ENCODE data around the gene PTGIR. TPM values are rescaled to one million over a fixed set of nuclear protein-coding genes. Genes with fewer than 3 reads are reported as not detected.

PTGIR gene
- total RNA-seq, 2 experiments from 2014 or later: 16.3 to 17.2 TPM

DNA sequence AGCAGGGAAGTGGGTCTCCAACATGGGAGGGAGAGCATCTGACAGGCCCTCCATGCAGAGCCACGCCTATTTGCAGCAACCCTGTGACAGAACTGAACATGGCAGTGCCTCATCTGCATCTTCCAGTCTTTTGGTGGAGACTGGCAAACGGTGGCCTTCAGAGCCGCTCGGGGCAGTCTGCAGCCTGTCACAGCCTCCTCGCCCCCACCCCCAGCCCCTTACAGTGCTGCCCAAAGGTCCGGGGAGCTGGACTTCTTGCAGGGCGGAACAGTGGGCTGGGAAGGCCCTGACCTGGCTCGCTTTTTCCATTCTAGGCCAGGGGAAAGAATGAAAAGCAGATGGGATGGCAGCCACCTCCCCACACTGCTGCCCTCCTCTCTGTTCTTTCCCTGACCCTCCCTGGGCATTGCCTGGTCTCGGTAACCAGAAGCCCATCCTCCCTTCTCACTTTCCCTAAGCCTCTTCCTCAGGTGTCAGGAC, 21.1 kb downstream of the PTGIR start:
- intact Hi-C loops (cut with micrococcal nuclease): no loop called here
- H3K4me1 Mint-ChIP-seq (ENCODE audit: low read depth): peaks cover 44% of the 10 kb centered on the region
- CTCF ChIA-PET: interaction anchor here (0.6 to 3.2 kb wide), 3 partner anchors 10 to 19 kb away, joined by 3 to 15 read pairs (median 5); no protein-coding TSS in a partner anchor
- H3K4me3 Mint-ChIP-seq: peak overlapping the region; percentile 96
- no peaks in the 10 kb centered on the region for H3K27me3 Mint-ChIP-seq (ENCODE audit: low read depth)
- H3K9me3 Mint-ChIP-seq: peaks cover 2% of the 10 kb centered on the region
- peak overlapping the region; percentile 100 for H3K27ac Mint-ChIP-seq
- no peak for DNase-seq
- H3K36me3 Mint-ChIP-seq (ENCODE audit: low read depth): peaks cover 35% of the 10 kb centered on the region

DNA sequence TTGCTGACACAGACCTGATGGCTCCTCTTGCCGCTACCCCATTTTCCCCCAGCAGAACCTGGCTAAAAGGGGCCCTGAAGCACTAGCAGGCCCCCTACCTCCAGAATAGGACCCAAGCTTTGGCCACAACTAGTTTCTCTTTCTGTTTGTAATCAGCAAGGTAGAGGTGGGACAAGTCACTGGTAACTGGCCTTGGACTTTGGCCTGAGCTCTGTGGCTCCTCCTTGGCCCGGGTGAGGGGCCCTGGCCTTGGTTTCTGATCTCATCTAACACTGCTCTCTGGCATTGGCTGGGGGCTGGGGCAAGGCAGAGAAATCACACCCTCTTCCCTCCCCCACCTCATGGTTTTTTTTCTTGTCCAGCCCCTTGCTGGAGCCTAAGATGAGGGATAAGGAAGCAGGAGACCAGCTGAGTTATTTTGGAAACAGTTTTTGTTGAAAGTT, 21.7 kb downstream of the PTGIR start:
- H3K9me3 Mint-ChIP-seq: peaks cover 7% of the 10 kb centered on the region

DNA sequence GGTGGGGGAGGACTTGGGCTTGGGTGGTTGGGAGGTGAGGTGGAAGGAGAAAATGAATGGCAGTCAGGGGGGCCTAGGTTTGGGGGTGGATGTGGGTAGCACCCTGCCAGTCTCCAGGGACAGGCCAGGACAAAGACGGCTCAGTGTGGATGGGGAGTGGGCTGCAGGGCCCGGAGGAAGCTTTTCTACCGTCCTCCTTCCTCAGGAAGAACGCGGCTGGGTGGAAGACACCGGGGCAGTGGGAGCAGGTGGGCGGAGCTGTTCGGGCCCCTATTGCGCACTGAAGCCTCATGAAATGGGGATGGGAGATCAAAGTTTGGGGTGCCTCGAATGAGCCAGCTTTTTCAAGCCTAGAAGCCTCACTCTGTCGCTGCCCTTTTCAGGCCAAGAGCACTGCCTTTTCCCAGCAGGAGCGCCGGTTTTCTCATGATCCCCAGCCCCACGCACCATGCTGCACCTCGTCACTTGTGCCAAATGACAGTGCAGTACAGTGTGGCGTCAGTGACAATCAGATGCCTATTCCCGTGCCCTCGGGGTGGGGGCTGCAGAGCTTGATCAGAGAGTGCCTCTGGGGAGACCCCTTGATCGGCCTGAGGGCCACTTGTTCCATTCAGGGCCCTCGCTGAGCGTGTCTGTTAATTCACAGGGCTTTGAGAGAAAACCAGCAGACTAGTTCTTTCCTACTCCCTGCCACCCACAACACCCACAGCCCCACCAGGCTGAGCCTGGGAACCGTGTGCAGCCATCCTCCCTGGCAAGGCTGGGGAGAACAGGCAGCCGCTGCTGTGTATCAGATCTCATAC, 22.3 kb downstream of the PTGIR start:
- intact Hi-C loops (cut with micrococcal nuclease): no loop called here
- Mint-ChIP-seq H3K9me3 (peaks cover 9% of the 10 kb centered on the region), H3K4me1 (ENCODE audit: low read depth) (peaks cover 37% of the 10 kb centered on the region), H3K36me3 (ENCODE audit: low read depth) (peaks cover 25% of the 10 kb centered on the region), H3K27ac (peak overlapping the region; percentile 100), H3K27me3 (ENCODE audit: low read depth) (no peaks in the 10 kb centered on the region), H3K4me3 (peak overlapping the region; percentile 96)
- CTCF ChIA-PET: interaction anchor here (0.6 to 3.6 kb wide), 7 partner anchors 9 to 61 kb away, joined by 3 to 21 read pairs (median 7); partner anchors contain the start of gene DACT3
- peak; percentile 60 for DNase-seq

More for the DNA sequence above, 21.7 kb downstream of the PTGIR start:
- DNase-seq: no peak
- Mint-ChIP-seq H3K4me3 (peak overlapping the region; percentile 96), H3K27me3 (ENCODE audit: low read depth) (no peaks in the 10 kb centered on the region), H3K4me1 (ENCODE audit: low read depth) (peaks cover 43% of the 10 kb centered on the region), H3K36me3 (ENCODE audit: low read depth) (peaks cover 32% of the 10 kb centered on the region), H3K27ac (peak overlapping the region; percentile 100)
- intact Hi-C loops (cut with micrococcal nuclease): no loop called here
- CTCF ChIA-PET: interaction anchor here (0.6 to 3.6 kb wide), 6 partner anchors 9 to 59 kb away, joined by 3 to 21 read pairs (median 8); partner anchors contain the start of gene DACT3

DNA sequence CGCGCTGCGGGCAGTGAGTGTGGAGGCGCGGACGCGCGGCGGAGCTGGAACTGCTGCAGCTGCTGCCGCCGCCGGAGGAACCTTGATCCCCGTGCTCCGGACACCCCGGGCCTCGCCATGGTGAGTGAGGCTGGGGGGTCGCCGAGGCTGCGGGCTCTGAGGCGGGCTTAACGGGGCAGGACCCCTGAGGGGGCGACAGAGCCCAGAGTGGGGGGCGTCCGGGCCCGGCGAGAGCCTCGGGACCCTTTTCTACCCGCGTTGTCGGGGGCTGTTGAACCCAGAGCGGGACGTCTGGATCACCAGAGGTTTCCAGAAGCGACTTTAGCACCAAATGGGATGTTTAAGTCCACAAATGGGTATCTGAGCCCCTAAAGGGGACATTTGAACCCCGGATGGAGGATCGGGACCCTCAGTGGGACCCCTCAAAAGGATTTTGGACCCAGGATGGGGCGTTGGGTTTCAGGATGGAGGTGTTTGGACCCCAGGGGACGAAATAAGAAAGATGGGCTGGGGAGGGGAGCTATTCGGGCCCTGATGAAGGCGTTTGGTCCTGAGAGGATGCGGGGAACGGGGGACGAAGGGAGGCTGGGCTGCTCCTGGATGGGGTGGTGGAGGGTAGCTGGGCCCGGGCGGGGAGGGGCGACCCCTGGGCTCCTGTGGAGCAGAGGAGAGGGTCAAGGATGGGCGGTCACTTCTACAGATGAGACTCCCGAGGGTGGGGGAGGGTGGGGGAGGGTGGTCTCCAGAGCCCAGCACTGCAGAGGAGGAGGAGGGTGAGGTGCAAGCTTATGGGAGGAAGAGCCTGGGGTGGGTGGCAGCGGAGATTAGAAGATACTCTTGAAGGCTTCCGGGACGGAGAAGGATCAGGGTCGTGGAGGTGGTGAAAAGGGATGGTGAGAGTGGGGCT, 23.3 kb downstream of the PTGIR start, which contains the start of gene CALM3:
CALM3 (plus strand) TSS at position 13 of the 907 bp plus-strand sequence; CDS start at position 118, 105 bp downstream.
- H3K36me3 Mint-ChIP-seq (ENCODE audit: low read depth): peaks cover 19% of the 10 kb centered on the region
- H3K9me3 Mint-ChIP-seq: peaks cover 9% of the 10 kb centered on the region
- H3K27ac Mint-ChIP-seq: peak within 1 kb of the TSS; percentile 100
- peak within 1 kb of the TSS; percentile 96 for H3K4me3 Mint-ChIP-seq
- DNase-seq: no peak
- CTCF ChIA-PET: interaction anchor here (1.7 to 3.6 kb wide), 5 partner anchors 10 to 62 kb away, joined by 4 to 21 read pairs (median 9); partner anchors contain the start of gene DACT3
- H3K4me1 Mint-ChIP-seq (ENCODE audit: low read depth): peaks cover 37% of the 10 kb centered on the region
- intact Hi-C loops (cut with micrococcal nuclease): loop anchor here (1.0 to 2.0 kb wide), 4 partner anchors 33 to 259 kb away; partner anchors contain the start of genes ARHGAP35 and SLC1A5
- H3K27me3 Mint-ChIP-seq (ENCODE audit: low read depth): no peaks in the 10 kb centered on the region

DNA sequence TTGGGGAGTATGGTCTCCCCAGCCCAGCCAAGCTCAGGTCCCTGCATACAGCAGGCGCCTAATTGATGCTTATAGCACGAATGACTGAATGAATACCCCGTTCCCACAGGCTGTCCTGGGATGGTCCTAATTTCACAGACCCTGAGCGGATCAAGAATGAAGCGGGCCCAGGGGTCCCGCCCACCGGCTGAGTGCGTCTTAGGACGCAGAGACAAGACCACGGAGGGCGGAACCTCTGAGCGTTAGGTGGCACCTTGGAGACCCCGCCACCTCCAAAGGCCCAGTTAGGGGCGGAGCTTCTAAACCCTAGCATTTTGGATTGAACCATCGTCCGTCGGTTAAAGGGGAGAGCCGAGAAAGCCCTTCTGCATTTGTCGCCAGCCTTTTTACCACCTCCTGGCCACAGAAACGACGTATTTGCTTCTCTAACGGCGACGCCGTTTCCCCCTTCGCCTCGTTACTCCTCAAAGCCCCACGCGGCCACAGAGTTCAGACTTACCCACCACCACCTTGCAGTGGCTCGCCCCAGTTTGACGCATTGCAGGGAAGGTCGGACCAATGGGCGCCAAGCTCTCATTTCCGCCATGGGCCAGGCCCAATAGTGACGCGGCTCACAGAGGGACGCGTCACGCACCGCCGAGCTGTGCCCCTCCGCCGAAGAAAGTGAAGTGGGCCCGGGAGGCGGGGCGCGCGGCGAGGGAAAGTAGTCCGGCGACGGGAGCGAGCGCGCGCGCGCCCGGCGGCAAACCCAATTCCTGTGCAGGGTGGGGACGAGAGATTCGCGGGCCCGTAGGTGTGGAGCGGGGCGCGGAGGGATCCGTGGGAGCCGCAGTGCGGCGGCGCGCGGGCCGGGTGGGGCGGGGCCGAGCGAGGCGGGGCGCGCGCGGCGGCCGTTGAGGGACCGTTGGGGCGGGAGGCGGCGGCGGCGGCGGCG, 24.2 kb downstream of the PTGIR start:
- H3K36me3 Mint-ChIP-seq (ENCODE audit: low read depth): peaks cover 15% of the 10 kb centered on the region
- H3K4me1 Mint-ChIP-seq (ENCODE audit: low read depth): peaks cover 32% of the 10 kb centered on the region
- CTCF ChIA-PET: interaction anchor here (0.6 to 3.6 kb wide), 9 partner anchors 11 to 199 kb away, joined by 3 to 21 read pairs (median 3); partner anchors contain the start of gene DACT3
- peak overlapping the region; percentile 96 for H3K4me3 Mint-ChIP-seq
- H3K27me3 Mint-ChIP-seq (ENCODE audit: low read depth): no peaks in the 10 kb centered on the region
- H3K27ac Mint-ChIP-seq: peak overlapping the region; percentile 100
- H3K9me3 Mint-ChIP-seq: peaks cover 9% of the 10 kb centered on the region
- peak; percentile 97 for DNase-seq
- intact Hi-C loops (cut with micrococcal nuclease): loop anchor here (1.0 to 2.0 kb wide), 7 partner anchors 12 to 605 kb away; partner anchors contain the start of genes ARHGAP35, CCDC61, DACT3 and SLC1A5

DNA sequence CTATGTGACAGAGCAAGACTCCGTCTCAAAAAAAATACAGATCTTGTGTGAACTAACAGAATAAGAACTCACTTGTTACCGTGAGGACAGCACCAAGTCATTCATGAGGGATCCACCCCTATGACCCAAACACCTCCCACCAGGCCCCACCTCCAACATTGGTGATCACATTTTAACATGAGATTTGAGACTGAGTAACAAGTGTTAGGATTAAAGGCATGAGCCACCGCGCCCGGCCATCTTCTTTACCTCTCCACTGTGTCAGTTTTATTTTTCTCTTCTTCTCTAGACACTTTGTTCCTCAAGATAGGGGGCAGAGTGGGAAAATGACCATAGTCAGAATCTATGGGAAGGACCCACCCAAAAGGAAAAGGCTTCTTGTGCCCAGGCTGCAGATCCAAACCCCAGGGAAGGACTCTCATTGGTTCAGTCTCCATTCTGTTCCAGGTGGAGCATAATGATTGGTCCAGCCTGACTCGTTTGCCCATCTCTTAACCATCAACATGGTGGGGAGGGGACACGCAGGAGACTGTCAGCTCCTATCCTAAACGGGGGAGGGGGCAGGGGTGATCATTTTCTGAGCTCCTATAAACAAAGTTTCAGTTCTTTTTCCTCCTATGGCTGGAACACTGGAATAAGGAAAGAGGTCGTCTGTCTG, 25.0 kb downstream of the PTGIR start:
- Mint-ChIP-seq H3K27me3 (ENCODE audit: low read depth) (no peaks in the 10 kb centered on the region), H3K4me3 (peak overlapping the region; percentile 96), H3K9me3 (peaks cover 9% of the 10 kb centered on the region), H3K4me1 (ENCODE audit: low read depth) (peaks cover 29% of the 10 kb centered on the region), H3K36me3 (ENCODE audit: low read depth) (peaks cover 15% of the 10 kb centered on the region), H3K27ac (peak overlapping the region; percentile 100)
- intact Hi-C loops (cut with micrococcal nuclease): loop anchor here (1.0 to 2.0 kb wide), 6 partner anchors 12 to 605 kb away; partner anchors contain the start of genes ARHGAP35, CCDC61, DACT3 and SLC1A5
- peak; percentile 34 for DNase-seq
- CTCF ChIA-PET: interaction anchor here (0.5 to 3.6 kb wide), 8 partner anchors 12 to 84 kb away, joined by 3 to 21 read pairs (median 4); partner anchors contain the start of gene DACT3

DNA sequence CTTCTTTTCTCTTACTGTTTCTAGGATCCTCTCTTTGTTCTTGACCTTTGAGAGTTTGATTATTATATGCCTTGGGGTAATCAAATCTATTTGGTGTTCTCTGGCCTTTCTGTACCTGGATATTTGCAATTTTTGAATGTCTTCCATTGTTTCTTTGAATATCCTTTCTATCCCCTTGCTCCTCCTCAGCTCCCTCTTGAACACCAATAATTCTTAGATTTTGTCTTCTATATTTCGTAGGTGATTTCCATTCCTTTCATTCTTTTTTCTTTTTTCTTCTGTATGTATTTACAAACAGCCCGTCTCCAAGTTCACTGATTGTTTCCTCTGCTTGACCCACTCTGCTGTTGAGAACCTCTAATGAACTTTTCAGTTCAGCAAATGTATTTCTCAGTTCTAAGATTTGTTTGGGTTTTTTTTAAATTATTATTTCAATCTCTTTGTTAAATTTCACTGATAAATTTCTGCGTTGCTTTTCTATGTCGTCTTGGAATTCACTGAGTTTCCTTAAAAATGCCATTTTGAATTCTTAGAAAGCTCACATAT, 26.4 kb downstream of the PTGIR start:
- Mint-ChIP-seq H3K36me3 (ENCODE audit: low read depth) (peaks cover 14% of the 10 kb centered on the region), H3K27ac (no peak overlapping the region), H3K27me3 (ENCODE audit: low read depth) (no peaks in the 10 kb centered on the region), H3K9me3 (peaks cover 9% of the 10 kb centered on the region), H3K4me3 (no peak overlapping the region), H3K4me1 (ENCODE audit: low read depth) (peaks cover 18% of the 10 kb centered on the region)
- intact Hi-C loops (cut with micrococcal nuclease): no loop called here
- CTCF ChIA-PET: interaction anchor here (0.6 to 2.4 kb wide), 6 partner anchors 11 to 85 kb away, joined by 3 to 9 read pairs (median 4); no protein-coding TSS in a partner anchor
- no peak for DNase-seq

DNA sequence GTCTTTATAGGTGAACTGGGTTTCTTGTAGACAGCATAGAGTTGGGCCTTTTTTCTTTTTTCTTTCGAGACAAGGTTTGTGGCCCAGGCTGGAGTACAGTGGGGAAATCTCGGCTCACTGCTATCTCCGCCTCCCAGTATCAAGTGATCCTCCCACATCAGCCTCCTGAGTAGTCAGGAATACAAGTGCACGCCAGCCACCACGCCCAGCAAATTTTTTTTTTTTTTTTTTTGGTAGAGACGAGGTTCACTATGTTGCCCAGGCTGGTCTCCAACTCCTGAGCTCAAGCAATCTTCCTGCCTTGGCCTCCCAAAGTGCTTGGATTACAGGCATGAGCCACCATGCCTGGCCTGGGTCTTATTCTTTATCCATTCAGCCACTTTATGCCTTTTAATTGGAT, 28.9 kb downstream of the PTGIR start:
- no peak for DNase-seq
- CTCF ChIA-PET: interaction anchor here (0.7 kb wide), 1 partner anchor 233 kb away, joined by 3 read pairs; no protein-coding TSS in a partner anchor
- Mint-ChIP-seq H3K9me3 (peaks cover 9% of the 10 kb centered on the region), H3K4me1 (ENCODE audit: low read depth) (peaks cover 5% of the 10 kb centered on the region), H3K4me3 (no peak overlapping the region), H3K36me3 (ENCODE audit: low read depth) (peaks cover 1% of the 10 kb centered on the region), H3K27me3 (ENCODE audit: low read depth) (no peaks in the 10 kb centered on the region), H3K27ac (no peak overlapping the region)
- intact Hi-C loops (cut with micrococcal nuclease): no loop called here

DNA sequence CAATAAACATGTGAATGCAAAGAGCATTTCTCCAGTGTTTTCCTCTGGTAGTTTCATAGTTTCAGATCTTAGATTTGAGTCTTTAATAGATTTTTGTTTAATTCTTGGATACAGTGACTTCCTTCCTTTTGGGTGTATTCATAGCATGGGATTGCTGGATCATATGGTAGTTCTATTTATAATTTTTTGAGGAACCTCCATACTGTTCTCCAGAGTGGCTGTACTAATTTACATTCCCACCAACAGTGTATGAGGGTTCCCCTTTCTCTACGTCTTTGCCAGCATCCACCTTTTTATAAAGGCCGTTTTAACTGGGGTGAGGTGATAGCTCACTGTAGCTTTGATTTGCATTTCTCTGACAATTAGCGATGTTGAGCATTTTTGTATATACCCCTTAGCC, 33.0 kb downstream of the PTGIR start:
- Mint-ChIP-seq H3K4me1 (ENCODE audit: low read depth) (no peaks in the 10 kb centered on the region), H3K36me3 (ENCODE audit: low read depth) (no peaks in the 10 kb centered on the region), H3K9me3 (no peaks in the 10 kb centered on the region), H3K4me3 (no peak overlapping the region), H3K27ac (no peak overlapping the region), H3K27me3 (ENCODE audit: low read depth) (no peaks in the 10 kb centered on the region)
- CTCF ChIA-PET: no interaction called here
- DNase-seq: no peak
- intact Hi-C loops (cut with micrococcal nuclease): no loop called here

DNA sequence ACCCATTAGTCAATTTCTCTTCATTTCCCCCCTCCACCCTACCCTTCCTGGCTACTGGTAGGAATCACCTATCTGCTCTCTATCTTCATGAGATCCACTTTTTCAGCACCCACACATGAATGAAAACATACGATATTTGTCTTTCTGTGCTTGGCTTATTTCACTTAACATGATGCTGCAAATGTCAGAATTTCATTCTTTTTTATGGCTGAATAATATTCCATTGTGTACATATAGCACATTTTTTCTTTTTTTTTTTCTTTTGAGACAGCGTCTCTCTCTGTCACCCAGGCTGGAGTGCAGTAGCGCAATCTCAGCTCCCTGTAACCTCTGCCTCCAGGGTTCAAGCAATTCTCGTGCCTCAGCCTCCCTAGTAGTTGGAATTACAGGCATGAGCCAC, 33.6 kb downstream of the PTGIR start:
- intact Hi-C loops (cut with micrococcal nuclease): no loop called here
- H3K4me1 Mint-ChIP-seq (ENCODE audit: low read depth): no peaks in the 10 kb centered on the region
- no peaks in the 10 kb centered on the region for H3K36me3 Mint-ChIP-seq (ENCODE audit: low read depth)
- no peak overlapping the region for H3K27ac Mint-ChIP-seq
- CTCF ChIA-PET: interaction anchor here (1.3 kb wide), 1 partner anchor 75 kb away, joined by 3 read pairs; no protein-coding TSS in a partner anchor
- no peaks in the 10 kb centered on the region for H3K9me3 Mint-ChIP-seq
- DNase-seq: no peak
- H3K4me3 Mint-ChIP-seq: no peak overlapping the region
- H3K27me3 Mint-ChIP-seq (ENCODE audit: low read depth): no peaks in the 10 kb centered on the region
